ENCODE results near the gene LYRM4.
"Not testable (repeated sequence)": the region's sequence is repeated elsewhere in the genome, so short reads cannot be mapped to it uniquely, and the experiment has no call there.

The LYRM4 gene

GRCh38 chr6:5121956-5122355 lies 138.8 kb downstream of the LYRM4 start:
- no peak for DNase-seq (ENCODE audit: low read depth in 2 of 2)

GRCh38 chr6:5121479-5121878 lies 139.3 kb downstream of the LYRM4 start:
- DNase-seq (ENCODE audit: low read depth in 2 of 2) = no peak

GRCh38 chr6:5120543-5120942 lies 140.2 kb downstream of the LYRM4 start:
- DNase-seq (ENCODE audit: low read depth in 2 of 2) = not testable (repeated sequence)

- no peak for DNase-seq (ENCODE audit: low read depth in 2 of 2)
Observed at GRCh38 chr6:5120011-5120410, 140.7 kb downstream of the LYRM4 start.

GRCh38 chr6:5119090-5119951 lies 141.4 kb downstream of the LYRM4 start:
- no peak for DNase-seq (ENCODE audit: low read depth in 2 of 2)

- no peak for DNase-seq (ENCODE audit: low read depth in 2 of 2)
Observed at GRCh38 chr6:5116243-5116991, 144.3 kb downstream of the LYRM4 start.

- no peak for DNase-seq (ENCODE audit: low read depth in 2 of 2)
Observed at GRCh38 chr6:5115168-5115567, 145.6 kb downstream of the LYRM4 start.

- DNase-seq (ENCODE audit: low read depth in 2 of 2) = no peak
Observed at GRCh38 chr6:5113096-5113495, 147.7 kb downstream of the LYRM4 start.

GRCh38 chr6:5112066-5112799 lies 148.5 kb downstream of the LYRM4 start:
- DNase-seq (ENCODE audit: low read depth in 2 of 2) = no peak

- DNase-seq (ENCODE audit: low read depth in 2 of 2) = no peak
Observed at GRCh38 chr6:5111626-5112025, 149.1 kb downstream of the LYRM4 start.

- DNase-seq (ENCODE audit: low read depth in 2 of 2) = no peak
Observed at GRCh38 chr6:5110246-5110645, 150.5 kb downstream of the LYRM4 start.

- DNase-seq (ENCODE audit: low read depth in 2 of 2) = no peak
Observed at GRCh38 chr6:5109436-5109835, 151.3 kb downstream of the LYRM4 start.

GRCh38 chr6:5108536-5109150 lies 152.1 kb downstream of the LYRM4 start:
- no peak for DNase-seq (ENCODE audit: low read depth in 2 of 2)

GRCh38 chr6:5108068-5108467 lies 152.7 kb downstream of the LYRM4 start:
- no peak for DNase-seq (ENCODE audit: low read depth in 2 of 2)

- DNase-seq (ENCODE audit: low read depth in 2 of 2) = no peak
Observed at GRCh38 chr6:5107341-5107740, 153.4 kb downstream of the LYRM4 start.

- no peak for DNase-seq (ENCODE audit: low read depth in 2 of 2)
Observed at GRCh38 chr6:5105146-5105545, 155.6 kb downstream of the LYRM4 start.

- DNase-seq (ENCODE audit: low read depth in 2 of 2) = no peak
Observed at GRCh38 chr6:5104667-5105066, 156.1 kb downstream of the LYRM4 start.

- DNase-seq (ENCODE audit: low read depth in 2 of 2) = no peak
Observed at GRCh38 chr6:5103250-5103649, 157.5 kb downstream of the LYRM4 start.

GRCh38 chr6:5102267-5102970 lies 158.3 kb downstream of the LYRM4 start:
- no peak for DNase-seq (ENCODE audit: low read depth in 2 of 2)

- DNase-seq (ENCODE audit: low read depth in 2 of 2) = no peak
Observed at GRCh38 chr6:5100806-5101205, 159.9 kb downstream of the LYRM4 start.

- no peak for DNase-seq (ENCODE audit: low read depth in 2 of 2)
Observed at GRCh38 chr6:5099537-5099936, 161.2 kb downstream of the LYRM4 start.

All from stimulated activated CD8-positive, alpha-beta memory T cell treated with anti-CD3 and anti-CD28 coated beads, Interleukin-7, amount 100 ng/mL, for 1 hour (primary cell).